A673 (cell line): ENCODE data around the gene SIRT7.

Source experiments
- EZH2 ChIP-seq: fragments of 200-600 bp; sonication (generic); IDR thresholded peaks from 2 replicates; pipeline ENCODE4 v1.6.1; 2017; ENCODE audit warnings: borderline replicate concordance, low read depth, mild to moderate bottlenecking, mixed read lengths, antibody characterized with exemption, low read length; ENCODE audit not compliant: poor library complexity, severe bottlenecking
- TF ChIP-seq, protein P1 (sequence below): fragments of 300-800, 200-600 bp; sonication (generic); conservative IDR thresholded peaks from 2 replicates; pipeline ENCODE4 v1.5.1; 2017; ENCODE audit warnings: low read depth, mild to moderate bottlenecking, antibody characterized with exemption, low read length, moderate library complexity, mixed read lengths

DNA sequence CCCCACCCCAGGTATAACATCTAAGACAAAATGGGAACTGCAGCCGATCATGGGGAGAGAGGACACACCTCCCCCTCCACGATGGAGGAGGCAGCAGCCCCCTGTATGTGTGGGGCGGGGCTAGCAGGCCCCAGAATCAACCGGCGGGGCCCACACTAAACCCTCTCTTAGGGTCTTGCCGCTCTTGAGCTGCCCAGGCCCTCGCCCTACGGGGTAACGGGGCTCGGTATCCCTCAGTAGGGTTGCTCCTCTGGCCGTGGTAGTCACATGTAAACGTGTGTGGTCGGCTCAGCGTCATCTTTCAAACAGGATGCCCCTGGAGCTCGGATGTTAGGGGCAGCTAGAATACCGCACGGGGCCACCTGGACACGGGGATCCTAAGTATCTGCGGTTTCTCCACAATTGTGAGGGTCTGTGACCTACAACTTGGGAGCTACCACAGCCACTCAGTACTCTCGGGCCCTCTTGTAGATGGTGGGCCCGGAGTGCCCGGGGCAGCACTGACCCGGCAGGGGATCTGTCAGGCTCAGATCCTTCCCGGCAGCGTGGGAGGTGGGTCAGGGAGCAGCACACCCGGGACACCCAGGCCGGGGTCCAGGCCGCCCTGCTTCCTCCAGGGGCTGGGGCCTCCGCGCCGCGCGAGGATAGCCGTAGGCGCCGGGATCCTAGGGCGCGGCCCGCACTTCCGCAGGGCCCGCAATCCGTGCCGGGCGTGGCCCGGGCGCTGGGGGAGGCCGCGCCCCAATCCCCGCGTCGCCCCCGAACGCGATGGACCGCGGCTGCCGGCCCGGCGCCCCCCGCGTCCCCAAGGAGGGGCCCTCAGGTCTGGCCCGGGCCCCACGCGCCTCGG is 47.6 kb downstream of the SIRT7 start:
- TF ChIP-seq, protein P1, sequence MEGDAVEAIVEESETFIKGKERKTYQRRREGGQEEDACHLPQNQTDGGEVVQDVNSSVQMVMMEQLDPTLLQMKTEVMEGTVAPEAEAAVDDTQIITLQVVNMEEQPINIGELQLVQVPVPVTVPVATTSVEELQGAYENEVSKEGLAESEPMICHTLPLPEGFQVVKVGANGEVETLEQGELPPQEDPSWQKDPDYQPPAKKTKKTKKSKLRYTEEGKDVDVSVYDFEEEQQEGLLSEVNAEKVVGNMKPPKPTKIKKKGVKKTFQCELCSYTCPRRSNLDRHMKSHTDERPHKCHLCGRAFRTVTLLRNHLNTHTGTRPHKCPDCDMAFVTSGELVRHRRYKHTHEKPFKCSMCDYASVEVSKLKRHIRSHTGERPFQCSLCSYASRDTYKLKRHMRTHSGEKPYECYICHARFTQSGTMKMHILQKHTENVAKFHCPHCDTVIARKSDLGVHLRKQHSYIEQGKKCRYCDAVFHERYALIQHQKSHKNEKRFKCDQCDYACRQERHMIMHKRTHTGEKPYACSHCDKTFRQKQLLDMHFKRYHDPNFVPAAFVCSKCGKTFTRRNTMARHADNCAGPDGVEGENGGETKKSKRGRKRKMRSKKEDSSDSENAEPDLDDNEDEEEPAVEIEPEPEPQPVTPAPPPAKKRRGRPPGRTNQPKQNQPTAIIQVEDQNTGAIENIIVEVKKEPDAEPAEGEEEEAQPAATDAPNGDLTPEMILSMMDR, result no peak
- no peak for TF ChIP-seq EZH2
